GM18520 (cell line): ENCODE data around the gene LEFTY2.
"Not testable (repeated sequence)": the region's sequence is repeated elsewhere in the genome, so short reads cannot be mapped to it uniquely, and the experiment has no call there.

ENCODE experiments used
- ATAC-seq: cut with Tn5 transposase; IDR thresholded peaks from one replicate; pipeline ENCODE4 v1.9.1; 2021; ENCODE audit not compliant: unreplicated experiment

Gene LEFTY2

DNA sequence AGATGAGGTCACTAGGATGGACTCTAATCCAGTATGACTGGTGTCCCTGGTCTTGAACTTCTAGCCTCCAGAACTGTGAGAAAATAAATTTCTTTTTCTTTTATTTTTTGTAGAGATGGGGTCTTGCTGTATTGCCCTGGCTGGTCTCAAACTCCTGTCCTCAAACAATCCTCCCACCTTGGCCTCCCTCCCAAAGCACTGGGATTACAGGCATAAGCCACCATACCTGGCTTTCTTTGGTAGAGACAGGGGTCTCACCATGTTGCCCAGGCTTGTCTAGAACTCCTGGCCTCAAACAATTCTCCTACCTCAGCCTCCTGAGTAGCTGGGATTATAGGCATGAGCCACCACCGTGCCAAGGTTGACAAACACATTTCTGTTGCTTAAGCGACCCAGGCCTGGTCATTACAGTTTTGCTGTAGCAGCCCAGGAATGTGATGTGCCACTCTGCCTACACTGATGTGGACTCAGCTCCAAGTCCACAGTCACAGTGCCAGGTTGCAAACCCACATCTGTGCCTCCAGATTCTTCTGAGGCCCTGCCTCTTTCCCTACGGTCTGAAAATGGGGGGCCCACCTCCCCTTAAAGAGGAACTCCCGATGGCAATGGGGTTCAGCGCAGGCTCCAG is 32.9 kb downstream of the LEFTY2 start:
- ATAC-seq, result no peak

GRCh38 chr1:225907341-225907740 is 33.7 kb downstream of the LEFTY2 start:
- no peak for ATAC-seq

GRCh38 chr1:225906467-225906866 is 34.6 kb downstream of the LEFTY2 start:
- ATAC-seq, result no peak

GRCh38 chr1:225903623-225904022 is 37.4 kb downstream of the LEFTY2 start:
- no peak for ATAC-seq

DNA sequence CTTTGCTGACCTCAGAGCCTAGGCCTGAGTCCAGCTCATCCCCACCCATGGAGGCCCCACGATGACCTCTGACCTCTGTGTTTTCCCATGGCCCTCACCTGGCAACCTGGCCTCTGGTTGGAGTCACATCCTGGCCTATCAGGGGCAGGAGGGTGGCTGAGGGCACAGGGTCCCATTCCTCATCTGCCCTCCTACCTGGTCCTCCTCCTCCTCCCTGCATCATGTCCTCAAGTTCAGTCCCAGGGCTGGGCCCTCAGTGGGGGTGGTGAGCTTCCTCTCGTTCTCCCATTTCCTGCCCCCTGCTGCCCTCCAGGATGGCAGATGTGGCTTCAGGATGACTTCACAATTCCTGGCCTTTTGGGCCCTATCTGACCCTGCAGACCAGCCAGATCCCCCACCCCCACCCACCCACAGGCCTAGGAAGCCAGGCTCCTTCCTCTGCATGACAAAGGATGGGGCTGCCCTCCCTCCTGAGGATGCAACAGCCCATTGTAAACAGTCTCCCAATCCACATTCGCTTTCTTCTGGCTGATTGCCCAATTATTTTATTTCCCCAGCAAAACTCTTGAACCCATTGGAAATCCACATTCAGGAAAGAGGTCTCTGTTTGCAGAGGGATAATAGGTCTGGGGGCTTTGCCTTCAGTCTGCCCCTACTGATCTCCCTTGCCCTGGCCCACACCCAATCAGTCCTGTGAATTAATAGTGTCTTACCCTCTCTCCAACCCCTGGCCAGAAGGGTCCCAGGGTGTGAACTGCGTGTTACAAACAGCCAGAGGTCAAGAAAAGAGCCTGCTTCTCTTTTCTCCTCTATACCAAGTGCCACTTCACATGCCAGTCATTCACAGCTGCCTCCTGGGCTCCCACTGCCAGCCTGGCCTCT is 41.7 kb downstream of the LEFTY2 start:
- no peak for ATAC-seq

GRCh38 chr1:225897595-225898514 is 43.2 kb downstream of the LEFTY2 start:
- ATAC-seq, result no peak

GRCh38 chr1:225896937-225897549 is 44.0 kb downstream of the LEFTY2 start:
- peak; percentile 100 for ATAC-seq

- ATAC-seq, result no peak
Observed at GRCh38 chr1:225896494-225896893, 44.5 kb downstream of the LEFTY2 start.

- ATAC-seq, result no peak
Observed at GRCh38 chr1:225892307-225892706, 48.7 kb downstream of the LEFTY2 start.

GRCh38 chr1:225891229-225891972 is 49.6 kb downstream of the LEFTY2 start:
- no peak for ATAC-seq

- no peak for ATAC-seq
Observed at GRCh38 chr1:225890346-225891228, 50.4 kb downstream of the LEFTY2 start.

- no peak for ATAC-seq
Observed at GRCh38 chr1:225889743-225890142, 51.3 kb downstream of the LEFTY2 start.

DNA sequence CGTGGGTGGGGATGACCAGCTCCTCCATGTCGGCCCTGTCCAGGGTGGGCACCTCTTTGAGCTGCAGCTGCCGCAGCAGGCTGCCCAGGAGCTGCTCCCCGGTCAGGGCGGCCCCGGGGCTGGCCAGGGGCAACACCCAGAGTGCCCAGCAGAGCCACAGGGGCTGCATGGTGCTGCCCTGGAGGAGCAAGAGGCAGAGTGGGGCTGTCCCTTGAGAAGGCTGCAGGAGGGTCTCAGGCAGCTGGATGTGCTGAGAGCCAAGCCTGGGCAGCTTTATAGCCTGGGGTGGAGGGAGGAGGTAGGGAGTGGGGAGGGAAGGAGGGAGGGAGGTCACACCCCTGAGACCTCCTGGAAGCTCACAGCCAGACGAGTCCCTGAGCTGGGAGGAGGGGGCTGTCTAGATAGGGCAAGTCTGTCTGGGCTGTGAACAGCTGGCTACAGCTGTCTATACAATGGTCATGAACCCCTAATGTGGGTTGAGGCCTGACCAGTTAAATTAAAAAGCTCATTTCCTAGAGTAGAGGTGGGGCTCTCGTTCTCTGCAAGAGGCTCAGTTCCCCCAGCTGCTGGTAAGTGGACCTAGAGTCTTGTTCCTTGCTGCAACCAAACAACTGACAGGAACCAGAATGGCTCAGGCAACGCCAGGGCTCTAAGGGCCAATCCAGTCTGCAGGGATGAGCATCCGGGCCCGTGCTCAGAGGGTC is 52.0 kb downstream of the LEFTY2 start, which contains the start of gene LEFTY1:
LEFTY1 (minus strand) TSS at position 249 of the 704 bp plus-strand sequence; CDS start at position 169, 80 bp downstream.
- no peak for ATAC-seq

- ATAC-seq, result no peak
Observed at GRCh38 chr1:225888289-225888897, 52.6 kb downstream of the LEFTY2 start.

GRCh38 chr1:225887554-225888288 is 53.3 kb downstream of the LEFTY2 start:
- ATAC-seq, result not testable (repeated sequence)

- ATAC-seq, result no peak
Observed at GRCh38 chr1:225887030-225887314, 54.0 kb downstream of the LEFTY2 start.
